GM12801 (cell line): ENCODE measurements around the gene CREBBP.

ENCODE experiments used
- TF ChIP-seq, protein P1 (sequence below): IDR thresholded peaks from one replicate; pipeline ENCODE4 v1.5.1; 2011; ENCODE audit warnings: control low read depth; ENCODE audit not compliant: insufficient read length; ENCODE audit errors: extremely low read depth

Gene CREBBP

DNA sequence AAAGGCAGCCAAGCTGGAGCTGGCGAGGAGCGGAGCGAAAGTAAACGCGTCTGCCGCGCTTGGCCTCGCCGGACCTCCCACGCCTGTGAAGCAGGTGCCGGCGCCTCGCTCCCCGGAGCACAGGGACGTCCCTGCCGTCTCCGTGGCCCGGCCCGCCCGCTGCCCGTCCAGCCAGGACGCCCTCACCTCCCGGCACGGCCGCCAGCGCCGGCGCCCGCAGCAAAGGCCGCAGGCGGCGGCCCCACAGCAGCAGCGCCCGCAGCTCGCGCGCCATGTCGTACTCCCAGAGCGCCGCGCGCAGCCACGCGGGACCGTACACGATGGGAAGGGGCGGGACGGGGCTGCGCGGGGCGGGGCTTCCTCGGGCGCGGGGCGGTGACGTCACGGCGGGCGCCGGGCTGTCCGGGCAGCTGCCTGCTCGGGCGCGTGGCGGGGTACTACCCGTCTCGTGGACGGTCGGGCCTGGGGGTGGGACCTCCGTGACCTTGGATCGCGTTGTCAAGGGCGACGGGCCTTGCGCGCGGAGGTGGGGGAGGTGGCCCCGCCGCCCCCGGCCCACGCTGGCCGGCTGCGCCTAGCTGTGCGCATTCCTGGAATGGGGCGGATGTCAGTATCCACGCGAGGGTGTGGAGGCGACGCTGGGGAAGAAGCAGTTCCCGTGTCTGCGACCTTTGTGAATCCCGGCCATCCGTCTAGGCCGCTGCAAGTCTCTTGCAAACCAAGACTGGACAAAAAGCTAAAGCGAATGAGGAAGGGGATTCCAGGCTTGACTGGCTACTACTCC is 163.1 kb downstream of the CREBBP start, which contains the start of gene TRAP1:
Gene TRAP1, minus strand, starts transcription at position 290 of the 784 bp plus-strand sequence. Its CDS starts 16 bp downstream, at position 274.
- TF ChIP-seq, protein P1, sequence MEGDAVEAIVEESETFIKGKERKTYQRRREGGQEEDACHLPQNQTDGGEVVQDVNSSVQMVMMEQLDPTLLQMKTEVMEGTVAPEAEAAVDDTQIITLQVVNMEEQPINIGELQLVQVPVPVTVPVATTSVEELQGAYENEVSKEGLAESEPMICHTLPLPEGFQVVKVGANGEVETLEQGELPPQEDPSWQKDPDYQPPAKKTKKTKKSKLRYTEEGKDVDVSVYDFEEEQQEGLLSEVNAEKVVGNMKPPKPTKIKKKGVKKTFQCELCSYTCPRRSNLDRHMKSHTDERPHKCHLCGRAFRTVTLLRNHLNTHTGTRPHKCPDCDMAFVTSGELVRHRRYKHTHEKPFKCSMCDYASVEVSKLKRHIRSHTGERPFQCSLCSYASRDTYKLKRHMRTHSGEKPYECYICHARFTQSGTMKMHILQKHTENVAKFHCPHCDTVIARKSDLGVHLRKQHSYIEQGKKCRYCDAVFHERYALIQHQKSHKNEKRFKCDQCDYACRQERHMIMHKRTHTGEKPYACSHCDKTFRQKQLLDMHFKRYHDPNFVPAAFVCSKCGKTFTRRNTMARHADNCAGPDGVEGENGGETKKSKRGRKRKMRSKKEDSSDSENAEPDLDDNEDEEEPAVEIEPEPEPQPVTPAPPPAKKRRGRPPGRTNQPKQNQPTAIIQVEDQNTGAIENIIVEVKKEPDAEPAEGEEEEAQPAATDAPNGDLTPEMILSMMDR = no peak

DNA sequence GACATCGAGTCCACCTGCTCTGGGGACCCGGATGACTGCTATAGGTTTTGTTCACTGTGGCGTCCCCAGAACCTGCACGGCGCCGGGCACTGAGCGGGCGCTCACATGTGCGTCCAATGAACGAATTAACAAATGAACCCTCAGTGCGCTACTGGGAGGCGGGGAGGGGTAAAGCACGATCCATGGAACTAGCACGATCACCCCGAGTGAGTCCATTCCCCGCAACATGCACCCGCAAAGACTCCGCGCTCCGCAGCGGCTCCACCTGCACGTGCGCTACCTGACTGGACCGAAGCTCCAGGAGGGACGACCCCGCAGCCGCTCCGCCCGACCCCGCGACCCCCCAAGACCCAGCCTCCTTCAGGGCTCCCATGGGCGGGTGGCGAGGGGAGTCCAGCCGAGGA is 163.7 kb downstream of the CREBBP start:
- TF ChIP-seq, protein P1 = no peak

DNA sequence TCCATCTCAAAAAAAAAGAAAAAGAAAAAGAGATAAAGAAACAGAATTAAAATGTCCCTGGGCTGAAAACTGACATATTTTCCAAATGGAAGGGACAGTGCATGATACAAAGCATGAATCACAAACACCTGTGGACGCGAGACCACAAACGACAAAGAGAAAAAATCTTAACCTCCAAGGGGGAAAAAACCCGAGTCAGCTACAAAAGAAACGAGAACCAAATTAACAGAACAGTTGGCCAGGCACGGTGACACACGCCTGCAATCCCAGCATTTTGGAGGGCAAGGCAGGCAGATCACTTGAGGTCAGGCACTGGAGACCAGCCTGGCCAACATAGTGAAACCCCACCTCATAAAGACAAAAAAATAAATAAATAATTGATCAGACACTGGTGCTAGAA is 165.1 kb downstream of the CREBBP start:
- TF ChIP-seq, protein P1 = no peak

DNA sequence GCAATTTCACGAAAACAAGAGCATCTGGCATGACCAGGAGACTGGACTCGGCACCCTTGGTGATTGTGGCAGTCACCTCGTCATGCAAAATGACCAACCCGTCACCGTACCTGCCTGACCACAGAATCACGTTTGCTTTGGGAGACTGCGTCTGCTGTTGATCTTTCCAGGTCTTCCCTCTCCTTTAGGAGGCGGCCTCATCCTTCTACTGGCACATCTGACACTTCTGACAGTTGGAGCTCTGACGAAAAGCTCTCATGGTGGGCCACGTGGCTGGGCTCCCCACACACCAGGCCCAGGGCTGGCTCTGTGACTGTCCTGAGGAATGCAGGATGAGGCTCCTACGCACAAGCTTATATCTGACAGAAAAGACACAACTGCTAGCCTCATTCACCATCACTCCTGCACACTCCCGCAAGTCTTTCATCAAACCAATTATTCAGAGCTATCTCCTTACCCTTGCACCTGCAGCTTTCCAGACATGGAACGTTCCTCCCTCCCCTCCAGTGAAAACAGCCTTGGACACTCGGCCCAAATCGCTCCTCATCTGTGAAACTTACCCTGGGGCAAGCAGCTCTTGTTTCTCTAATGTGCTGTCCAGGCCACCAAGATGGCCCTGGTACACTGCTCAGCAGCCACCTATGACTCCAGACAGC is 166.8 kb downstream of the CREBBP start:
- TF ChIP-seq, protein P1 = no peak

DNA sequence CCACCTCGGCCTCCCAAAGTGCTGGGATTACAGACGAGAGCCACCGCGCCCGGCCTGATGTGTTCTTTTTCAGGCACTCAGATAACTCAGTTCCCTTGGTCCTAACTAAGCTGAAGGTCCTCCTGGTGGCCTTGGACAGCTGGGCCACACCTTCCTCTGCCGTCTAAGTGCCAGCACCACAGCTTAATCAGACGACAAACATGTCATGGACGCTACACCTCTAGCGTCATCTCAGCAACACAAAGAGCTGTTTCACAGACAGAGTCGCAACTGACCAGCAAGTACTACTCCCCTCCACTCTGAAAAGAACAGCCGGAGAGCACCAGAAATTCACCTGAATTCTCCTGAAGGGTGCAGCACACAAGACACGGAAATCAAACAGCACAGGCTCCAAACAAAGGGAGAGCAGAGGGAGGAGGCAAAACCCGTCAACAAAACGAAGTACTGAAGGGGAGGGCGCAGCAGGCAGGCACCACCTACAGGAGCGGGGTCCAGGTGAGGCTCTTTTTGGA is 167.6 kb downstream of the CREBBP start:
- TF ChIP-seq, protein P1 = no peak

DNA sequence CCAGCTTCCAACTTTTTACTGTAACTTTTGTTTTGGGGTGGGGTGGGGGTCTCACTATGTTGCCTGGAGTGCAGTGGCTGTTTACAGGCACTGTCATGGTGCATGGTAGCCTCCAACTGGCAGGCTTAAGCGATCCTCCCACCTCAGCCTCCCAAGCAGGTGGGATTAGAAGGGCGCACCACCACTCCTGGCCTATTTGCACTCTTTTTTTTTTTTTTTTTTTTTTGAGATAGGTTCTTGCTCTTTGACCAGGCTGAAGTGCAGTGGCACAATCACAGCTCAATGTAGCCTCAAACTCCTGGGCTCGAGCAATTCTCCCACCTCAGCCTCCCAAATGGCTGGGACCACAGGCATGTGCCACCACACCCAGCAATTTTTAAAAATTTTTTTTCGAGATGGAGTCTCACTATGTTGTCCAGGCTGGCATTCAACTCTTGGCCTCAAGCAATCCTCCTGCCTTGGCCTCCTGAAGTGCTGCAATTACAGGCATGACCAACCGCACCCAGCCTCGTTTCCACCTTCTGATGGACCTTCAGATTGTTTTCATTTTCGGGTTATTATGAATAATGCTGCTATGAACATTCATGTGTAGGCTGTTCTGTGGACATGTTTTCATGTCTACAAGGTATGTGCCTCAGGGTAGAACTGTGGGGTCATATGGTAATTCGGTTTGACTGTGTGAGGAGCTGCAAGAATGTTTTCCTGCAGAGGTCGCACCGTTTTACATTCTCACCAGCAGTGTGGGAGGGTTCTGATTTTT is 174.1 kb downstream of the CREBBP start:
- TF ChIP-seq, protein P1 = no peak

DNA sequence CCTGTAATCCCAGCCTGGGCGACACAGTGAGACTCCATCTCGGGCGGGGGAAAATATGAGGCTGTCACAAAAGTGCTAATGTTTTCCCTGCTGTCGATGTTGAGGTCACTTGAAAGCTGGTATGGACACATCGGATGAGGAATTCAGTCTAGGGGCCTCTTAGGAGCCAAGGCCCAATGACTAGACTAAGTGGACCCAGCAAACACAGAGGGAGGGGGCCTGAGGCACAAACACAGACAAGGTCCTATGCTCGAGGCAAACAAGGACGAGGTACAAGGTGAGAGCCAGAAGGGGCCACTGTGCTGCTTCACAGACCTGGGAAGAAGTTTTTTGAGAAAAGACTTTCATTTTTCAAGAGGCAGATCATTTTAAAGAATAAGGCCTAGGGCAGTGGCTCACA is 178.4 kb downstream of the CREBBP start:
- TF ChIP-seq, protein P1 = no peak
